ENCODE results near the gene TMEM40.

GRCh38 chr3:12727937-12728336 is 31.1 kb downstream of the TMEM40 start:
- no peak for TF ChIP-seq CTCF (IDR thresholded peaks at IDR 0.05)
- TF ChIP-seq POLR2AphosphoS5 (IDR thresholded peaks at IDR 0.05): no peak
